Thymus (tissue), 11 donors: Measurements from ENCODE around the gene ZNF428. TPM values are rescaled to one million over a fixed set of nuclear protein-coding genes. Genes with fewer than 3 reads are reported as not detected.

Experiments
- DNase-seq, 9 donors: peaks; one replicate each; pipeline ENCODE4 v3.0.0-alpha.2; 2013; ENCODE audit warnings: low spot score in 9 of 9, low read depth in 6 of 9, missing footprints in 1 of 9
- H3K27ac ChIP-seq, 2 donors: one replicate each; pipeline ENCODE4 v1.5.1; 2013; ENCODE audit warnings: control low read depth in 1 of 2, low read depth in 1 of 2, low read length in 1 of 2, mild to moderate bottlenecking in 1 of 2, moderate library complexity in 1 of 2
- H3K27me3 ChIP-seq, 2 donors: one replicate each; pipeline ENCODE4 v1.5.1; 2013; ENCODE audit warnings: low read length in 1 of 2; ENCODE audit not compliant: control insufficient read depth in 2 of 2, insufficient read depth in 1 of 2
- H3K36me3 ChIP-seq, 2 donors: one replicate each; pipeline ENCODE4 v1.5.1; 2013; ENCODE audit warnings: low read length in 1 of 2, mild to moderate bottlenecking in 1 of 2, moderate library complexity in 1 of 2; ENCODE audit not compliant: control insufficient read depth in 2 of 2, insufficient read depth in 2 of 2
- H3K4me1 ChIP-seq, 2 donors: one replicate each; pipeline ENCODE4 v1.5.1; 2013; ENCODE audit warnings: low read length in 2 of 2; ENCODE audit not compliant: control insufficient read depth in 2 of 2, insufficient read depth in 2 of 2
- H3K4me3 ChIP-seq, 2 donors: one replicate each; pipeline ENCODE4 v1.5.1; 2013; ENCODE audit warnings: low read length in 2 of 2, control low read depth in 1 of 2, mild to moderate bottlenecking in 1 of 2
- H3K9me3 ChIP-seq, 2 donors: one replicate each; pipeline ENCODE4 v1.5.1; 2013; ENCODE audit warnings: low read length in 1 of 2, mild to moderate bottlenecking in 1 of 2; ENCODE audit not compliant: control insufficient read depth in 2 of 2, insufficient read depth in 1 of 2
- WGBS: extraction: QIAGEN DNeasy Blood & Tissue Kit; methylation state at CpG from one replicate; pipeline ENCODE4 v1.1.7; 2013; 5-methylcytosine and 5-hydroxymethylcytosine counted together
- polyA plus RNA-seq: library from polyadenylated mRNA; stranded (reverse); fragments of 200-250 nt; gene quantifications from one replicate; pipeline ENCODE4 v1.2.3, GENCODE V29; 2013
- total RNA-seq: library from RNA; stranded (reverse); fragments of 120-200 nt; gene quantifications from one replicate; pipeline ENCODE4 v1.2.4, GENCODE V29; 2013
- donor health status: healthy.

Gene ZNF428
- total and polyA plus RNA-seq, 2 donors = 54.8 to 74.3 TPM

DNA sequence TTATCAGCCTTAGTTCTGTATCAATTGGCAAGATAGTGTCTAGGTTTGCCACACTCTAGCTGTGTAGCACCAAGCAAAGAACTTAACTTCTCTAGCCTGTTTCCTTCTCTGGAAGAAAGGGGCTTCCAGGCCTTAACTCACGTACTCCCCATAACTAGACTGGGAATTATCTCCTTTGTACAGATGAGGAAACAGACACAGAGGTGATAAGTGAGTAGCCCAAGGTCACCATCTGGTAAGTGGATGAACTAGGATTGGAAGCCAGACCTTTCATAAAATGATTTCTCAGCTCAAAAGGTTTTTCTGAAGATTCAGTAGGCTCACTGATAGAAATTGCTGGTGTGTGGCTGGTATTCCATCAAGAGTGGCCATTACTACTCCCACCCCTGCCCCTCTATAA, 3.1 kb downstream of the ZNF428 start:
- peaks cover 8 to 21% of the 10 kb centered on the region in 2 donors for H3K4me1 ChIP-seq
- no peak for DNase-seq
- H3K27me3 ChIP-seq = no peaks in the 10 kb centered on the region
- H3K36me3 ChIP-seq = peaks cover 24 to 26% of the 10 kb centered on the region in 2 donors
- H3K27ac ChIP-seq = no peak overlapping the region
- no peaks in the 10 kb centered on the region for H3K9me3 ChIP-seq
- H3K4me3 ChIP-seq = no peak overlapping the region
- WGBS = 100% methylated on average over 1 of the region's 1 CpG

DNA sequence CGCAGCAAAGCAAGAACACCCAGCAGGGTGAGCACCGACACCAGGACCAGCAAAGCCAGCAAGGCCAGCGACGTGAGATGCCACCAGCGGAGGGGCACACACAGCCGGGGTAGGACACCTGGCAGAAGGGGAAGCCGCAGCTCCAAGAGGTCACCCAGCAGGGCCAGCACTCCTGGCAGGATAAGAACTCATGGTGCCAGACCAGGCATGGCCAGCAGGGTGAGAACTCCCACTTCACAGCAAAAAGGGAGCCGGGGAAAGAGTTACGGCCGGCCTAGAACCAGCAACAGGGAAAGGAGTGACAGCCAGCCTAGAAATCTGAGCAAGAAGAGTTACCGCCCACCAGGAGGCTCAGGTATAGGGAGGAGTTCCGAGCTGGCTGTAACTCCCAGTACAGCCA, 7.1 kb downstream of the ZNF428 start:
- 98% methylated on average over 12 of the region's 12 CpGs for WGBS
- peaks cover 0 to 3% of the 10 kb centered on the region in 2 donors for H3K4me1 ChIP-seq
- no peak for DNase-seq
- H3K27ac ChIP-seq = no peak overlapping the region
- H3K9me3 ChIP-seq = no peaks in the 10 kb centered on the region
- peaks cover 36 to 42% of the 10 kb centered on the region in 2 donors for H3K36me3 ChIP-seq
- H3K27me3 ChIP-seq = no peaks in the 10 kb centered on the region
- H3K4me3 ChIP-seq = no peak overlapping the region

DNA sequence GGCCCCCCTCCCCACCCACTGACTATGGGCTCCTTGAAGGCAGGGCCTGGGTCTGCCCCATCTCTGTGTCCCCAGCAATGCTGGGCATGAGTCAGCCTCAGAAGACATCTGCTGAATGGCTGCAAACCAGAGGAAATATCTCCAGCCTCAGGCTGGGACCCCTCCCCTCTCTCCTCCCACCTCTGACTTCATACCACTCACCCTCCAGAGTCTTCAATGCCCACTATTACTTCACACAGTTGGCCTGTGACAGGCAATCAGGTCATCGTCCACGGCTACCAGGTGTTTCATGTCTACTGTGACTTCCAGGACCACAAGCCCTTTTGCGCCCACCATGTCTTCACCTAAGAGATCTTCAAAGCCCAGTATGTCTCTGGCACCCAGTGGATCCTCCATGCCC, 7.6 kb downstream of the ZNF428 start, which contains the start of gene SRRM5:
Gene SRRM5, plus strand, starts transcription at position 301 of the 400 bp plus-strand sequence. Its CDS starts 34 bp downstream, at position 335.
- 98% methylated on average over 3 of the region's 3 CpGs for WGBS
- DNase-seq = no peak
- Histone ChIP-seq H3K36me3 (peaks cover 42 to 47% of the 10 kb centered on the region in 2 donors), H3K27ac (no peak within 1 kb of the TSS), H3K9me3 (no peaks in the 10 kb centered on the region), H3K4me3 (no peak within 1 kb of the TSS), H3K4me1 (peaks cover 0 to 4% of the 10 kb centered on the region in 2 donors), H3K27me3 (no peaks in the 10 kb centered on the region)

DNA sequence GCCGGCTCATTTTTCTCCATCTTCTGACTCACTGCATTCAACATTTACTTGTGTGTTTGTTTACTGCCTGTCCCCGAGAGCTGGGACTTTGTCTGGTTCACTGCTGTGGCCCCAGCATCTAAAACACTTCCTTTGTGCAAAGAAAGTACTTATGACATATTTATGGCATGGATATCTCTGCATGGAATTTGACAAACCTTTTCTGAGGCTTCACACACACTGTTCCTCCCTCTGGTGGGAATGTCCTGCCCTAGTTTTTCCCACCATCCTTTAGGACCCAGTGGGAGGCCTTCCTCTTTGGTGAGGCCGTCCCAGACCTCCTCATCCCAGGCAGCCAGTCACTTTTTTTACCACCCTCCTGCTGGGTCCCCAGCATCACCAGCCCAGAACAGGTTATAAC, 8.9 kb downstream of the ZNF428 start:
- H3K9me3 ChIP-seq = no peaks in the 10 kb centered on the region
- peaks cover 45 to 57% of the 10 kb centered on the region in 2 donors for H3K36me3 ChIP-seq
- DNase-seq = no peak
- no peak overlapping the region for H3K4me3 ChIP-seq
- H3K27me3 ChIP-seq = no peaks in the 10 kb centered on the region
- no peak overlapping the region for H3K27ac ChIP-seq
- WGBS = 97% methylated on average over 3 of the region's 3 CpGs
- H3K4me1 ChIP-seq = peaks cover 0 to 4% of the 10 kb centered on the region in 2 donors

DNA sequence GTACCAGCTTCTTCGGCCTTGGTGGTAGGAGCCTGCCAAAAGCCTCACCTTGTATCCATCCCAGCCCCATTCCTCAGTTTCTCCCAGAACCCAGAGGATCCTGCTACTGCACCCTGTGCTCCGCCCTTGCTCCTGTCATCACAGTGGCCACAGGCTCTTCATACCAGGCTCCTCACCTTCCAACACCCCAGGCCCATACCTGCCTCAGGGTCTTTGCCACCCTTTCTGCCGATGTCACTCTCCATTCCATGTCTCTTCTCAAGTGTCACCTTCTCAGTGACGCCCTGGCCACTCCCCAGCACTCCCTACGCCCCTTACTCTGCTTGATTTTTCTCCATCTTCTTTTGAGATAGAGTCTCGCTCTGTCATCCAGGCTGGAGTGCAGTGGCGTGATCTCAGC, 9.6 kb downstream of the ZNF428 start:
- WGBS = 92% methylated on average over 7 of the region's 7 CpGs
- H3K36me3 ChIP-seq = peaks cover 45 to 57% of the 10 kb centered on the region in 2 donors

DNA sequence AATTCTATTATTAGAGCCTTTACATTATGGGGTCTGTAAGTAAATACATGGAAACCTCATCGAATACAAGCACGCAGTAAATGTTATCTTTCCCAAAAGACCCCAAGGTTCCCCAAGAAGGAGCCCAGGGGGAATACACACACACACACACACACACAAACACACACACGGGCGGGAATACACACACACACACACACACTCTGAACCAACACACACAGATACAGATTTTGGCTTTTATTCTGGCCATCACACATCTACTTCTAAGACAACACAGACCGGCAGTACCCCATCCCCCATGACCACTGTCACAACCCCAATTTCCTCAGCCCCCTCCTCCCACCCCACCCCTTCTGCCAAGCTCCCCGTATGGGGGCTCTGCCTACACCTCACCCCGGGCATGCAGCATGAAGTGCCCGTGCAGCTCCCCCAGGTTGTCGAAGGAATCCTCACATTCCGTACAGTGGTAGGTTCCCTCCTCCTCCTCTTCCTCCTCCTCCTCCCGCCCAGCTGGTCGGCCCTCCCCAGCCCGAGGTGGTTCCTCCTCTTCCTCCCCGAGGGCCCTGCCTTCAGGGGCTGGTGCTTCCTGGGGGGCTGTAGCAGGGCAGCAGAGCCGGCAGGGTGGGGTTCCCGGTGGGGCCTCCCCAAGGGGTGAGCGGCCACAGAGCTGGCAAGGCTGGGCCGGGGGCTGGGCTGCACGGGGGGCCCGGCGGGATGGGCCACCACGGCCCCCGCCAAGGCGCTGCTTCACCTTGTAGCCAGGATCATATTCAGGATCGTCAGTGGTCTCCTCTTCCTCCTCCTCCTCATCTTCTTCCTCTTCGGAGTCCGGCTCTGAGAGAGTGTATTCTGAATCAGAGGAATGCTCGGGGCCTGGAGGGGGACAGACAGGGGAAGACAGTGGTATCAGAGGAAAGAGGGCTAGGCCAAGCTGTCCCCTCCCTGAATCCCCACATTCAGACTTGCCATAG, 11.9 kb downstream of the ZNF428 start:
- H3K4me3 ChIP-seq = no peak overlapping the region
- H3K27ac ChIP-seq = peak overlapping the region; percentile 9 to 52
- no peak for DNase-seq
- H3K27me3 ChIP-seq = no peaks in the 10 kb centered on the region
- no peaks in the 10 kb centered on the region for H3K9me3 ChIP-seq
- H3K4me1 ChIP-seq = peaks cover 0 to 4% of the 10 kb centered on the region in 2 donors
- WGBS = 51% methylated on average over 28 of the region's 28 CpGs
- H3K36me3 ChIP-seq = peaks cover 36 to 46% of the 10 kb centered on the region in 2 donors

More for the DNA sequence above, 9.6 kb downstream of the ZNF428 start:
- Histone ChIP-seq H3K27me3 (no peaks in the 10 kb centered on the region), H3K4me3 (no peak overlapping the region), H3K4me1 (peaks cover 0 to 4% of the 10 kb centered on the region in 2 donors), H3K27ac (no peak overlapping the region), H3K9me3 (no peaks in the 10 kb centered on the region)
- DNase-seq = no peak

DNA sequence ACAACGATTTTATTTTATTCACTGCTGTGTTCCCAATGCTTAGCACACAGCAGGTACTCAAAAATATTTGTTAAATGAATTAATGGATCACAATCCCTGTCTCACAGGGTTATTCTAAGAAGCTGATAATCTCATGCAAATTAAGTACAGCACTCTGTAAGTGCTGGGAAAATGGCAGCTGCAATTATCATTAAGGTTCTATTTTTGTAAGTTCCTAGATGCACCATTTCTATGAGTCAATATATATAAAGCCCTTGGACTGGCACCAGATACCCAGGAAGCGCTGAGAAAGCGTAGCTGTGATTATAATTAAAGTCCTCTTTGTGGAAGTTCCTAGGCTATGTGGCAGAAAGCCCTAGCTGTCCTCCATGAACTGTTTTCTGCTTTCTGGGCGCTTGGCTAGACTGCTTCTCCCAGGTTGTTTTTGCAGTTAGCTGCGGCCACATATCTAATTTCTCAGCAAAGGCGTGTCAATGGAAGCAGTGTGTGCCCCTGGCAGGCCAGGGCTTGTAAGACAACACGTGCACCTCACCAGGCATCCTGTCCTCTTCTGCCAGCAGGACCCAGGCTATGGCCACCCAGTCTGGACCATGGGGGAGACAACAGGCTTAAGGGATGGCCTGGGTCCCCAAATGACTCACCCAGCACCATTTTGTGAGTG, 12.7 kb downstream of the ZNF428 start:
- Histone ChIP-seq H3K4me1 (peaks cover 0 to 4% of the 10 kb centered on the region in 2 donors), H3K4me3 (no peak overlapping the region), H3K27ac (peak overlapping the region; percentile 42 to 43), H3K9me3 (no peaks in the 10 kb centered on the region), H3K36me3 (peaks cover 34 to 45% of the 10 kb centered on the region in 2 donors), H3K27me3 (no peaks in the 10 kb centered on the region)
- no peak for DNase-seq
- WGBS = 94% methylated on average over 7 of the region's 7 CpGs

DNA sequence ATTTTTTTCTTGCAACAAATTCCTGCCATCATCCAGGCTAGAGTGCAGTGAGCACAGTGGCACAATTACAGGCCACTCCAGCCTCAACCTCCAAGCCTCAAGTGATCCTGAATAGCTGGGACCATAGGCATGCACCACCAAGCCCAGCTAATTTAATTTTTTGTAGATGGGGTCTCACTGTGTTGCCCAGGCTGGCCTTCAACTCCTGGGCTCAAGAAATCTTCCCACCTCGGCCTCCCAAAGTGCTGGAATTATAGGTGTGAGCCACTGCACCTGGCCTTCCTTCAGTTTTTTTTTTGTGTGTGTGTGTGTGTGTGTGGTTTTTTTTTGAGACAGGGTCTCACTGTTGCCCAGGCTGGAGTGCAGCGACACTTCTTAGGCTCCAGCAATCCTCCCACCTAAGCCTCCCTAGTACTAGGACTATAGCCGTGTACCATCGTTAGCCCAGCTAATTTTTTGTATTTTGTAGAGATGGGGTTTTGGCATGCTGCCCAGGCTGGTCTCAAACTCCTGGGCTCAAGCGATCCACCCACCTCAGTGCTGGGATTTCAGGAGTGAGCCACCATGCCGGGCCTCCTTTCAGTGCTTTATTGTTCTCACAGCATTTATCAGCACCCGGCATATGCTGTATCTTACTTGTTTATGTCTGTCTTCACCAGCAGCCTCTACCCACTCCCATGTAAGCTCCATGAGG, 13.4 kb downstream of the ZNF428 start:
- no peak overlapping the region for H3K4me3 ChIP-seq
- peak overlapping the region in 1 of 2 donors; percentile 36 for H3K27ac ChIP-seq
- no peaks in the 10 kb centered on the region for H3K9me3 ChIP-seq
- H3K36me3 ChIP-seq = peaks cover 33 to 47% of the 10 kb centered on the region in 2 donors
- peaks cover 0 to 4% of the 10 kb centered on the region in 2 donors for H3K4me1 ChIP-seq
- no peaks in the 10 kb centered on the region for H3K27me3 ChIP-seq
- no peak for DNase-seq
- 88% methylated on average over 7 of the region's 7 CpGs for WGBS
